ENCODE data around the gene DLGAP4. TPM values are rescaled to one million over a fixed set of nuclear protein-coding genes. Genes with fewer than 3 reads are reported as not detected.

The DLGAP4 gene
- total and polyA plus RNA-seq, 2 of the 13 experiments (the other 11 are each of a cell fraction or from before 2014, with no cell fraction given), result 15.2 to 26.7 TPM

DNA sequence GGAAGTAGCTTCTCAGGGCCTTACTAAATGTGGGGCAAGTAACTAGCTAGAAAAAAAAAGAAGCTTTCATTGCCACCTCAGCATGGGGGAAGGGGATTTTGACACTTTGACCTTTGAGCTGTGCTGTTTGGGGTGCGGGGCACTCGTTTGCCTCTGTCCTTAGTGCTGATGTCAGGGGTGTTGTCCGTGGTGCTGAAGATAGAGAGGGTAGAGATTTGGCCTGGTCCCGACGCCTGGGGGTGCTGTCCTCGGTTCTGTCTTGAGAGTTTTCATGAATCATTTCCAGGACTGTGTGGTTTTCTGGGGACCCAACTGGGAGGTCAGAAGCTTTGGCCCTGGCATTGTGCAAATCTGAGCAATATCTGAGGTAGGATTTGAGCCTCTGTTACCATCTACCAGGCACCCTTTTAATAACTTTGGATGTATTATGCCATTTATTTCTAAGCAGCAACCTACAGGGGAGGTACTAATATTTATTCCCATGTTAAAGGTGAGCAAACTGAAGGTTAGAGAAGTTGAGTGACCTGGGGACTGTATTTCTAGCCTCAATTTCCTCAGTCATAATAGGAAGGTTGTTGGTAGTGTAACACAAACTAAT is 78.0 kb downstream of the DLGAP4 start (continued):
- TF ChIP-seq, protein P1, sequence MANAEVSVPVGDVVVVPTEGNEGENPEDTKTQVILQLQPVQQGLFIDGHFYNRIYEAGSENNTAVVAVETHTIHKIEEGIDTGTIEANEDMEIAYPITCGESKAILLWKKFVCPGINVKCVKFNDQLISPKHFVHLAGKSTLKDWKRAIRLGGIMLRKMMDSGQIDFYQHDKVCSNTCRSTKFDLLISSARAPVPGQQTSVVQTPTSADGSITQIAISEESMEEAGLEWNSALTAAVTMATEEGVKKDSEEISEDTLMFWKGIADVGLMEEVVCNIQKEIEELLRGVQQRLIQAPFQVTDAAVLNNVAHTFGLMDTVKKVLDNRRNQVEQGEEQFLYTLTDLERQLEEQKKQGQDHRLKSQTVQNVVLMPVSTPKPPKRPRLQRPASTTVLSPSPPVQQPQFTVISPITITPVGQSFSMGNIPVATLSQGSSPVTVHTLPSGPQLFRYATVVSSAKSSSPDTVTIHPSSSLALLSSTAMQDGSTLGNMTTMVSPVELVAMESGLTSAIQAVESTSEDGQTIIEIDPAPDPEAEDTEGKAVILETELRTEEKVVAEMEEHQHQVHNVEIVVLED (CRISPR knock-in tag; IDR thresholded peaks at IDR 0.05; ENCODE audit: borderline replicate concordance), result peak; percentile 73
- TF ChIP-seq, protein P2, sequence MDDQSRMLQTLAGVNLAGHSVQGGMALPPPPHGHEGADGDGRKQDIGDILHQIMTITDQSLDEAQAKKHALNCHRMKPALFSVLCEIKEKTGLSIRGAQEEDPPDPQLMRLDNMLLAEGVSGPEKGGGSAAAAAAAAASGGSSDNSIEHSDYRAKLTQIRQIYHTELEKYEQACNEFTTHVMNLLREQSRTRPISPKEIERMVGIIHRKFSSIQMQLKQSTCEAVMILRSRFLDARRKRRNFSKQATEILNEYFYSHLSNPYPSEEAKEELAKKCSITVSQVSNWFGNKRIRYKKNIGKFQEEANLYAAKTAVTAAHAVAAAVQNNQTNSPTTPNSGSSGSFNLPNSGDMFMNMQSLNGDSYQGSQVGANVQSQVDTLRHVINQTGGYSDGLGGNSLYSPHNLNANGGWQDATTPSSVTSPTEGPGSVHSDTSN (CRISPR knock-in tag; IDR thresholded peaks at IDR 0.05; ENCODE audit: borderline replicate concordance), result peak; percentile 100
- peak; percentile 100 for TF ChIP-seq ELF4 (CRISPR knock-in tag; IDR thresholded peaks at IDR 0.05; ENCODE audit: borderline replicate concordance)
- peak; percentile 100 for TF ChIP-seq XBP1 (CRISPR knock-in tag; IDR thresholded peaks at IDR 0.05)
- peak; percentile 100 for TF ChIP-seq ARHGAP35 (CRISPR knock-in tag; IDR thresholded peaks at IDR 0.05; ENCODE audit: borderline replicate concordance)
- TF ChIP-seq ATF7 (IDR thresholded peaks at IDR 0.05), result no peak
- TF ChIP-seq ATF7 (CRISPR knock-in tag; IDR thresholded peaks at IDR 0.05), result peak; percentile 95
- TF ChIP-seq, protein P3, sequence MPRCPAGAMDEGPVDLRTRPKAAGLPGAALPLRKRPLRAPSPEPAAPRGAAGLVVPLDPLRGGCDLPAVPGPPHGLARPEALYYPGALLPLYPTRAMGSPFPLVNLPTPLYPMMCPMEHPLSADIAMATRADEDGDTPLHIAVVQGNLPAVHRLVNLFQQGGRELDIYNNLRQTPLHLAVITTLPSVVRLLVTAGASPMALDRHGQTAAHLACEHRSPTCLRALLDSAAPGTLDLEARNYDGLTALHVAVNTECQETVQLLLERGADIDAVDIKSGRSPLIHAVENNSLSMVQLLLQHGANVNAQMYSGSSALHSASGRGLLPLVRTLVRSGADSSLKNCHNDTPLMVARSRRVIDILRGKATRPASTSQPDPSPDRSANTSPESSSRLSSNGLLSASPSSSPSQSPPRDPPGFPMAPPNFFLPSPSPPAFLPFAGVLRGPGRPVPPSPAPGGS (CRISPR knock-in tag; IDR thresholded peaks at IDR 0.05), result peak; percentile 100
- TF ChIP-seq JUN (CRISPR knock-in tag; IDR thresholded peaks at IDR 0.05), result peak; percentile 99
- peak; percentile 100 for TF ChIP-seq ZNF703 (CRISPR knock-in tag; IDR thresholded peaks at IDR 0.05; ENCODE audit: borderline replicate concordance)
- TF ChIP-seq, protein P4, sequence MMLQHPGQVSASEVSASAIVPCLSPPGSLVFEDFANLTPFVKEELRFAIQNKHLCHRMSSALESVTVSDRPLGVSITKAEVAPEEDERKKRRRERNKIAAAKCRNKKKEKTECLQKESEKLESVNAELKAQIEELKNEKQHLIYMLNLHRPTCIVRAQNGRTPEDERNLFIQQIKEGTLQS (CRISPR knock-in tag; IDR thresholded peaks at IDR 0.05), result peak; percentile 100
- peak; percentile 69; the same call in 1 of the 2 replicates for TF ChIP-seq GTF3A (CRISPR knock-in tag; conservative IDR thresholded peaks at IDR 0.05)
- no peak for TF ChIP-seq GABPA (IDR thresholded peaks at IDR 0.05; ENCODE audit: low read depth, low read length)
- TF ChIP-seq GABPA (CRISPR knock-in tag; IDR thresholded peaks at IDR 0.05; ENCODE audit: low read depth), result peak; percentile 78
- TF ChIP-seq, protein P5, sequence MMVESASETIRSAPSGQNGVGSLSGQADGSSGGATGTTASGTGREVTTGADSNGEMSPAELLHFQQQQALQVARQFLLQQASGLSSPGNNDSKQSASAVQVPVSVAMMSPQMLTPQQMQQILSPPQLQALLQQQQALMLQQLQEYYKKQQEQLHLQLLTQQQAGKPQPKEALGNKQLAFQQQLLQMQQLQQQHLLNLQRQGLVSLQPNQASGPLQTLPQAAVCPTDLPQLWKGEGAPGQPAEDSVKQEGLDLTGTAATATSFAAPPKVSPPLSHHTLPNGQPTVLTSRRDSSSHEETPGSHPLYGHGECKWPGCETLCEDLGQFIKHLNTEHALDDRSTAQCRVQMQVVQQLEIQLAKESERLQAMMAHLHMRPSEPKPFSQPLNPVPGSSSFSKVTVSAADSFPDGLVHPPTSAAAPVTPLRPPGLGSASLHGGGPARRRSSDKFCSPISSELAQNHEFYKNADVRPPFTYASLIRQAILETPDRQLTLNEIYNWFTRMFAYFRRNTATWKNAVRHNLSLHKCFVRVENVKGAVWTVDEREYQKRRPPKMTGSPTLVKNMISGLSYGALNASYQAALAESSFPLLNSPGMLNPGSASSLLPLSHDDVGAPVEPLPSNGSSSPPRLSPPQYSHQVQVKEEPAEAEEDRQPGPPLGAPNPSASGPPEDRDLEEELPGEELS (CRISPR knock-in tag; IDR thresholded peaks at IDR 0.05), result peak; percentile 97
- TF ChIP-seq ZIK1 (CRISPR knock-in tag; IDR thresholded peaks at IDR 0.05; ENCODE audit: borderline replicate concordance, low read depth), result peak; percentile 100
- TF ChIP-seq ATF1 (CRISPR knock-in tag; IDR thresholded peaks at IDR 0.05), result peak; percentile 77
- TF ChIP-seq, protein P6, sequence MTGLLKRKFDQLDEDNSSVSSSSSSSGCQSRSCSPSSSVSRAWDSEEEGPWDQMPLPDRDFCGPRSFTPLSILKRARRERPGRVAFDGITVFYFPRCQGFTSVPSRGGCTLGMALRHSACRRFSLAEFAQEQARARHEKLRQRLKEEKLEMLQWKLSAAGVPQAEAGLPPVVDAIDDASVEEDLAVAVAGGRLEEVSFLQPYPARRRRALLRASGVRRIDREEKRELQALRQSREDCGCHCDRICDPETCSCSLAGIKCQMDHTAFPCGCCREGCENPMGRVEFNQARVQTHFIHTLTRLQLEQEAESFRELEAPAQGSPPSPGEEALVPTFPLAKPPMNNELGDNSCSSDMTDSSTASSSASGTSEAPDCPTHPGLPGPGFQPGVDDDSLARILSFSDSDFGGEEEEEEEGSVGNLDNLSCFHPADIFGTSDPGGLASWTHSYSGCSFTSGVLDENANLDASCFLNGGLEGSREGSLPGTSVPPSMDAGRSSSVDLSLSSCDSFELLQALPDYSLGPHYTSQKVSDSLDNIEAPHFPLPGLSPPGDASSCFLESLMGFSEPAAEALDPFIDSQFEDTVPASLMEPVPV (CRISPR knock-in tag; IDR thresholded peaks at IDR 0.05), result peak; percentile 100
- TF ChIP-seq ZNF350 (CRISPR knock-in tag; IDR thresholded peaks at IDR 0.05; ENCODE audit: borderline replicate concordance, low read depth), result peak; percentile 96
- peak; percentile 99 for TF ChIP-seq ZNF550 (CRISPR knock-in tag; IDR thresholded peaks at IDR 0.05; ENCODE audit: borderline replicate concordance)

Measured in HepG2 (cell line).